Effector memory CD8-positive, alpha-beta T cell (primary cell): ENCODE results near the gene RTTN.
"Not testable (repeated sequence)": the region's sequence is repeated elsewhere in the genome, so short reads cannot be mapped to it uniquely, and the experiment has no call there.

Experiments
- ATAC-seq: fragments of 150-1000 bp; cut with Tn5 transposase; replicated peaks from 2 replicates; pipeline ENCODE4 v1.10.0; 2021; ENCODE audit warnings: mild to moderate bottlenecking, moderate library complexity
- DNase-seq, 3 experiments: peaks; one replicate each; pipeline ENCODE4 v3.0.0; 2021
- H3K27ac Mint-ChIP-seq, 2 donors: one replicate each; pipeline ENCODE4 v1.8.0; 2022; ENCODE audit warnings: mild to moderate bottlenecking in 2 of 2, mixed read lengths in 2 of 2, moderate library complexity in 2 of 2
- H3K27me3 Mint-ChIP-seq, 2 donors: one replicate each; pipeline ENCODE4 v1.8.0; 2022; ENCODE audit warnings: mixed read lengths in 2 of 2
- H3K36me3 Mint-ChIP-seq: one replicate; pipeline ENCODE4 v1.8.0; 2022; ENCODE audit warnings: mild to moderate bottlenecking, moderate library complexity, mixed read lengths; ENCODE audit not compliant: insufficient read depth
- H3K4me1 Mint-ChIP-seq, 2 donors: one replicate each; pipeline ENCODE4 v1.8.0; 2022; ENCODE audit warnings: low read depth in 2 of 2, mixed read lengths in 2 of 2
- H3K4me3 Mint-ChIP-seq, 2 donors: one replicate each; pipeline ENCODE4 v1.8.0; 2022; ENCODE audit warnings: mild to moderate bottlenecking in 2 of 2, mixed read lengths in 2 of 2, moderate library complexity in 2 of 2
- H3K9me3 Mint-ChIP-seq, 2 donors: one replicate each; pipeline ENCODE4 v1.8.0; 2022; ENCODE audit warnings: mixed read lengths in 2 of 2

Gene RTTN

DNA sequence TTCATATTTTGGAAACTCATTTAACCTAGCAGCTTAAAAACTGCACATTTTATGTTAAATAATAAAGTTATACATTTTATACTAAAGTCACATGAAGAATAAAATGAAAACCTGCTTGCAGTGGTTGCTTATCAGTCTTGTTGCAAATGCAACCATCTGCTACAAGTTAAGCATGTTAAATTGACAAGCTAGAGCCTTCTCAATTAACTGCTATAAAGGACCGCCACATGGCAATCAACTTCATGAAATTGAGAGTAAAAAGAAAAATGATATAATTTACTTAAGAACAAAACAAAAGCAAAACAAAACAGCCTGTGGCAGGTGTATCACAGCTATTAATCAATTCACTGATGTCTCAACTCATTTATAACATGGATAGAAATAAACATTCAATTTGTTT lies 78.7 kb downstream of the RTTN start:
- peak overlapping the region in 1 of 2 donors; percentile 47 for H3K27ac Mint-ChIP-seq
- DNase-seq (no peak), ATAC-seq (no peak)
- no peaks in the 10 kb centered on the region for H3K27me3 Mint-ChIP-seq
- H3K4me1 Mint-ChIP-seq = peaks cover 0 to 2% of the 10 kb centered on the region in 2 donors
- no peaks in the 10 kb centered on the region for H3K36me3 Mint-ChIP-seq
- H3K9me3 Mint-ChIP-seq = no peaks in the 10 kb centered on the region
- H3K4me3 Mint-ChIP-seq = no peak overlapping the region

DNA sequence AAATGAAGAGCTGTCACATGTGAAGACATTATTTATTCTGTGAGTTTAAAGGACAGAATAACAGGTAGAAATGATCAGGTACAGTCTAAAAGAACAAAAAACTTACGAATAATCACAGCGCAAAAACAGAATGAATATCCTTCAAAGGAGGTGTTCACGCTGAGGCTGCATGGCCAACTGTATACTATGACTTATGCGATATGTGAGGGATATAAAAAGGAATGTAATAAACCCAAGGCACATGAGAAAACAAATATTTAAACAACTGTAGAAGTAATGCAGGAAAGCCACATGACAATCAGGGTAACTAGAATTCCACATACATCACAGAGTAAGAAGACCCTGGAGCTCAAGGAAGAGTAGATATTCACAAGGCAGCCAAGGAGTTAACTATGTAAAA lies 81.3 kb downstream of the RTTN start:
- no peaks in the 10 kb centered on the region for H3K9me3 Mint-ChIP-seq
- DNase-seq = no peak
- no peak for ATAC-seq
- no peak overlapping the region for H3K27ac Mint-ChIP-seq
- no peaks in the 10 kb centered on the region for H3K4me1 Mint-ChIP-seq
- no peaks in the 10 kb centered on the region for H3K27me3 Mint-ChIP-seq
- H3K4me3 Mint-ChIP-seq = no peak overlapping the region
- H3K36me3 Mint-ChIP-seq = peaks cover 3% of the 10 kb centered on the region

DNA sequence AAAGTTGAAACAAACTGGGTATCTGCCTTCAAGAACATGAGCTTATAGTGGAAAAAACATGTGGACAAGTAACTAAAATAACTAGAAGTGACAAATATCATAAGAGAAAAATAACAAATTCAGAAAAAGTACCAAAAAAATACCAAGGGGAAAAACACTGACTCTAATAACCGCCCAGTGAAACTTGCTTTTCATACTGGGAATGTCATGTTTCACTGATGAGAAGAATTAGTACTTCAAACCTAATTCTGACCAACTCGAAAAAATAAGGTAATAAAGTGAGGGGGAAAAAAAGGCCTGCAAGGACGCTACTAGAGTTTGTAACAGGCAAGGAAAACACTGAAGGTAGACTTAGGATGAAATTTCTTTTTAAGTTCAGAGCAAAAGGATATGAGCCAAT lies 83.6 kb downstream of the RTTN start:
- DNase-seq = no peak
- Mint-ChIP-seq H3K4me1 (no peaks in the 10 kb centered on the region), H3K27ac (no peak overlapping the region), H3K27me3 (no peaks in the 10 kb centered on the region), H3K9me3 (no peaks in the 10 kb centered on the region), H3K36me3 (peaks cover 5% of the 10 kb centered on the region), H3K4me3 (no peak overlapping the region)
- ATAC-seq = no peak

DNA sequence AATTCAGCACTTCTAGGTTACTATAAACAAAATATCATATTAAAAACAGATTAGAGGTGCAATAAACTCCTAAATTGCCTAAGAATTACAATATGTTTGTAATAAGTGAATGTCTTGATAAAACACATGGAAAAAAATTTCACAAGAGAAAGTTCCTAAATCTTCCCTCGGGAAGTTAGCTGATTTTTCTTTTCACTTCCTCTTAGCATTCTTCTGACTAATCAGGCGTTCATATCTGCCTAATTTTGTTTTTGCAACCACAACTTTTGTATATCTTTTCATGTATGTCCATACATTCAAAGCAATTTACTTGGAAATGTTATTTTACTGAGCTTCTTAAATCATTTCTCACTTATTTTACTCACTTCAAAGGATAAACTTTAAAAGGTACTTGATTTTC lies 88.5 kb downstream of the RTTN start:
- H3K4me3 Mint-ChIP-seq = no peak overlapping the region
- H3K27ac Mint-ChIP-seq = no peak overlapping the region
- no peaks in the 10 kb centered on the region for H3K27me3 Mint-ChIP-seq
- H3K36me3 Mint-ChIP-seq = peaks cover 11% of the 10 kb centered on the region
- ATAC-seq (no peak), DNase-seq (no peak)
- no peaks in the 10 kb centered on the region for H3K9me3 Mint-ChIP-seq
- no peaks in the 10 kb centered on the region for H3K4me1 Mint-ChIP-seq

DNA sequence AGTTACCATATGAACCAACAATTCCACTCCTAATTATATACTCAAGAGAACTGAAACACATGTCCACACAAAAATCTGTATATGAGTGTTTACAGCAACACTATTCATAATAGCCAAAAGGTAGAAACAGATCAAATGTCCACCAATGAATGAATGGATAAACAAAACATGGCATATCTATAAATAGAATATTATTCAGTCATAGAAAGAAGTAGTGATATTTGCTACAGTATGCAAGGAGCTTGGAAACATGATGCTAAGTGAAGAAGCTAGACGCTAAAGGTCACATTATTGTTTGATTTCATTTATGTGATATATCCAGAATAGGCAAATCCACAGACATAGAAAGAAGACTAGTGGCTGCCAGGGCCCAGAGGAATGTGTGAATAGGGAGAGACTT lies 92.0 kb downstream of the RTTN start:
- H3K4me3 Mint-ChIP-seq = no peak overlapping the region
- peaks cover 20% of the 10 kb centered on the region for H3K36me3 Mint-ChIP-seq
- H3K27me3 Mint-ChIP-seq = no peaks in the 10 kb centered on the region
- DNase-seq (no peak), ATAC-seq (no peak)
- no peaks in the 10 kb centered on the region for H3K9me3 Mint-ChIP-seq
- H3K4me1 Mint-ChIP-seq = no peaks in the 10 kb centered on the region
- H3K27ac Mint-ChIP-seq = no peak overlapping the region

DNA sequence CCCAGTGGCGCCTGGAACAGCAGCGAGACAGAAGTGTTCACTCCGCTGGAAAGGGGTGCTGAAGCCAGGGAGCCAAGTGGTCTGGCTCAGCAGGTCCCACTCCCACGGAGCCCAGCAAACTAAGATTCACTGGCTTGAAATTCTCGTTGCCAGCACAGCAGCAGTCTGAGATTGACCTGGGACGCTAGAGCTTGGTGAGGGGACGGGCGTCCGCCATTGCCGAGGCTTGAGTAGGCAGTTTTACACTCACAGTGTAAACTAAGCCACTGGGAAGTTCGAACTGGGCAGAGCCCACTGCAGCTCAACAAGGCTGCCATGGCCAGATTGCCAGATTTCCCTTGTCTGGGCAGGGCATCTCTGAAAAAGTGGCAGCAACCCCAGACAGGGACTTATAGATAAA lies 94.8 kb downstream of the RTTN start:
- ATAC-seq (no peak), DNase-seq (no peak)
- H3K9me3 Mint-ChIP-seq = no peaks in the 10 kb centered on the region
- H3K27me3 Mint-ChIP-seq = no peaks in the 10 kb centered on the region
- H3K4me3 Mint-ChIP-seq = no peak overlapping the region
- no peak overlapping the region for H3K27ac Mint-ChIP-seq
- peaks cover 32% of the 10 kb centered on the region for H3K36me3 Mint-ChIP-seq
- H3K4me1 Mint-ChIP-seq = no peaks in the 10 kb centered on the region

DNA sequence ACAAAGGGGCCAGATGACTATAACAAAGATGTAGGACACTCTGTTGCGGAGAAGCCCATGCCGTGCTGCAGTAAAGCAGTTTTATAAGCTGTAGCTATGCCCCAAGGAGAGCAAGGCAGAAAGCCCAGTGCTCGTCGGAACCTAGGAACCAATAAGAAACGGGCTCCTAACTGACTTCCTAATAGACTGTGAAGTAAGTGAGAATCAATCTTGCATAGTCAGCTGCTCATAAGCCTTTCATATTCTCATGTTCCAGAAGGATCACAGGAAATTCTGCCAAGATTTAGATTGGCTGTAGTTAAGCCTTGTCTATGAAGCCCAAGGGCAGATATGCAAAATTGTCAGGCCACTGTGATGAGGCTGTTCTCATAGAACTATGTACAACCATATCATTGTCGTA lies 98.4 kb downstream of the RTTN start:
- ATAC-seq (no peak), DNase-seq (no peak)
- H3K27me3 Mint-ChIP-seq = no peaks in the 10 kb centered on the region
- H3K4me1 Mint-ChIP-seq = no peaks in the 10 kb centered on the region
- H3K36me3 Mint-ChIP-seq = peaks cover 30% of the 10 kb centered on the region
- no peak overlapping the region for H3K27ac Mint-ChIP-seq
- no peak overlapping the region for H3K4me3 Mint-ChIP-seq
- no peaks in the 10 kb centered on the region for H3K9me3 Mint-ChIP-seq

DNA sequence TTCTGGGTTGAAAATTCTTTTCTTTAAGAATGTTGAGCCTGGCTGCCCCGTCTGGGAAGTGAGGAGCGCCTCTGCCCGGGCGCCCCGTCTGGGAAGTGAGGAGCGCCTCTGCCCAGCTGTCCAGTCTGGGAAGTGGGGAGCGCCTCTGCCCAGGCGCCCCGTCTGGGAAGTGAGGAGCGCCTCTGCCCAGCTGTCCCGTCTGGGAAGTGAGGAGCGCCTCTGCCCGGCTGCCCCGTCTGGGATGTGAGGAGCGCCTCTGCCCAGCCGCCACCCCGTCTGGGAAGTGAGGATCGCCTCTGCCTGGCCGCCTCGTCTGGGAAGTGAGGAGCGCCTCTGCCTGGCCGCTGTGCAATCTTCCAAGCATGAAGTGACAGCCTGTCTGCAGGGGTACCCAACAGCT lies 102.6 kb downstream of the RTTN start:
- H3K36me3 Mint-ChIP-seq = peaks cover 10% of the 10 kb centered on the region
- not testable (repeated sequence) for H3K4me1 Mint-ChIP-seq, ATAC-seq, H3K27ac Mint-ChIP-seq, DNase-seq, H3K27me3 Mint-ChIP-seq, H3K9me3 Mint-ChIP-seq, H3K4me3 Mint-ChIP-seq

DNA sequence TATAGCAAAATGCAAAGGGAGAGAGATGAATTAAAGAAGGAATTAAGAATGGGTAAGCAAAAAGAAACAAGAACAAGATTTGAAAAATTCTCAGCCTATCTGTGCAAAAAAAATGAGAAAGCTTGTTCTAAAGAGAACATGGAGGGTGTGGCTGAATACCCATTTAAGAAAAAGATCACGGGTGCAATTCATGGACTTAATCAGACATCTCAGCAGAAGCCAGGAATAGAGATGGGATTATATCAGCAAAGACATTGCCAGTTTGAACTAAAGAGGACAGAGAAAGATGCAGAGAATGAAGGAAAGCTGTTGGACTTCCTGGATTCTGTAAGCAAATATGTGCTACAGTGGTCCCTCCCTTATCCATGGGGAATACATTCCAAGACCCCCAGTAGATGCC lies 115.6 kb downstream of the RTTN start:
- Mint-ChIP-seq H3K4me3 (no peak overlapping the region), H3K36me3 (no peaks in the 10 kb centered on the region), H3K4me1 (no peaks in the 10 kb centered on the region), H3K27ac (peak overlapping the region; percentile 0 to 62), H3K27me3 (no peaks in the 10 kb centered on the region), H3K9me3 (no peaks in the 10 kb centered on the region)
- no peak for ATAC-seq
- DNase-seq = no peak

DNA sequence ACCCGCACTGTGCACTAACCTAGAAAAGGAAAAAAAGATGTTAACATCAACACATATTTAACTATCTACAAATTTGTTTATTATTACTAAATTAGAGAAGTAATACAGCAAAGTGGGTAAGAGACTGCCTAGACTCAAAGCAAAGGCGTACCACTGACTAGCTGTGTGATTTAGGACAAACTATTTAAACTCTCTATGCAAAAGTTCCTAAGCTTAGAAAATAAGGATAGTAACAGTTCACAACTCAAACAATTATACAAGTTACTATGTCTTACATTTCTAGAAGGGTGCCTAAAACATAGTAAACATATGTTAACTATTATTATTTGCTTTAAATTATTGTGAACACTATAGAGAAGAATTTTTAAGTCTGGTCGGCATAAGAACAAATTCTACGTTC lies 119.4 kb downstream of the RTTN start:
- H3K4me3 Mint-ChIP-seq = no peak overlapping the region
- DNase-seq = no peak
- no peak overlapping the region for H3K27ac Mint-ChIP-seq
- no peak for ATAC-seq
- H3K36me3 Mint-ChIP-seq = peaks cover 4% of the 10 kb centered on the region
- H3K27me3 Mint-ChIP-seq = no peaks in the 10 kb centered on the region
- no peaks in the 10 kb centered on the region for H3K4me1 Mint-ChIP-seq
- H3K9me3 Mint-ChIP-seq = no peaks in the 10 kb centered on the region

DNA sequence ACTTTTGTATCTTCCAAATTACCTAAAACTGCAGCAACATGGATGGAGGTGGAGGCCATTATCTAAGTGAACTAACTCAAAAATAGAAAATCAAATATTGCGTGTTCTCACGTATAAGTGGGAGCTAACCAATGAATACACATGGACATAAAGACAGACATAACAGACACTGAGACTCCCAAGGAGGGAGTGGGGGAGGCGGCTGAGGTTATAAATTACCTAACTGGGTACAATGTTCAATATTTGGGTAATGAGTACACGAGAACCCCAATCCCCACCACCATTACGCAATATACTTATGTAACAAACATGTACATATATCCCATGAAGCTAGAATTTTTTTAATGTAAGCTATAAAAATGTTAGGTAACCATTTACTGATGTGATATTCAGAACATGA lies 119.8 kb downstream of the RTTN start:
- no peak overlapping the region for H3K27ac Mint-ChIP-seq
- H3K36me3 Mint-ChIP-seq = peaks cover 4% of the 10 kb centered on the region
- no peak overlapping the region for H3K4me3 Mint-ChIP-seq
- ATAC-seq = no peak
- no peaks in the 10 kb centered on the region for H3K9me3 Mint-ChIP-seq
- no peaks in the 10 kb centered on the region for H3K4me1 Mint-ChIP-seq
- no peak for DNase-seq
- H3K27me3 Mint-ChIP-seq = no peaks in the 10 kb centered on the region

DNA sequence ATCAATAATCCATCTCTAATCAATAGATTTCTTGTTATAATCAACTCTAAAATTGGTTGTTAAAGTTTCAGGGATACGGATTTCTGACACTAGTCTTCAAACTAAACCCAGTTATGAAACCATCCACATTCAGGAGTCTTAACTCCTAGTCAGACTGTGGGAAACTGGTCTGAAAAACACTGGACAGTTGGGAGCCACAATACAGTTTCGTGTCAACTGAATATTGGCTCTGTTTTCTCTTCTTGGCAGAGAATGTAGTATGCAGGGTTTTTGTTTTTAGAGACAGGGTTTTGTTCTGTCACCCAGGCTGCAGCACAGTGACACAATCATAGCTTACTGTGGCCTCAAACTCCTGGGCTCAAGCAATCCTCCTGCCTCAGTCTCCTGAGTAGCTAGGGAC lies 123.1 kb downstream of the RTTN start:
- no peak for ATAC-seq
- no peaks in the 10 kb centered on the region for H3K4me1 Mint-ChIP-seq
- peaks cover 4% of the 10 kb centered on the region for H3K36me3 Mint-ChIP-seq
- no peak for DNase-seq
- H3K27ac Mint-ChIP-seq = no peak overlapping the region
- H3K4me3 Mint-ChIP-seq = no peak overlapping the region
- H3K27me3 Mint-ChIP-seq = no peaks in the 10 kb centered on the region
- no peaks in the 10 kb centered on the region for H3K9me3 Mint-ChIP-seq

DNA sequence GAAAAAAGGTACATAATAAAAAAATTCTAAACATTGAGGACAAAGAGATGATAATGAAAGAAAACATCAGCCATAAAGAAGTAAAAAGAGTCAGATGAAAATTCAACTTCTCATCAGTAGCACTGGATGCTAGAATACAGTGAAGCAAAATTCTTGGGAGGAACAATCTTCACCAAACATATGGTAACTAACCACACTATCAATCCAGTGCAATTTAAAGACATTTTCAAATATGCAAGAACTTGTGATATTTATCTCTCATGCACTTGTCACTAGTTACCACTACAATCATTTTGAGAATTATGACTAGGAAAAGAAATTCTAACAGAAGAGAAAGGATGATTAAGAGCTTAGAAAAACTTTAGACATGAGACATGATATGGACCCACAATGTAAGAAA lies 127.4 kb downstream of the RTTN start:
- H3K27ac Mint-ChIP-seq = no peak overlapping the region
- H3K27me3 Mint-ChIP-seq = no peaks in the 10 kb centered on the region
- no peaks in the 10 kb centered on the region for H3K9me3 Mint-ChIP-seq
- no peak overlapping the region for H3K4me3 Mint-ChIP-seq
- no peaks in the 10 kb centered on the region for H3K4me1 Mint-ChIP-seq
- peaks cover 15% of the 10 kb centered on the region for H3K36me3 Mint-ChIP-seq
- DNase-seq (no peak), ATAC-seq (no peak)

DNA sequence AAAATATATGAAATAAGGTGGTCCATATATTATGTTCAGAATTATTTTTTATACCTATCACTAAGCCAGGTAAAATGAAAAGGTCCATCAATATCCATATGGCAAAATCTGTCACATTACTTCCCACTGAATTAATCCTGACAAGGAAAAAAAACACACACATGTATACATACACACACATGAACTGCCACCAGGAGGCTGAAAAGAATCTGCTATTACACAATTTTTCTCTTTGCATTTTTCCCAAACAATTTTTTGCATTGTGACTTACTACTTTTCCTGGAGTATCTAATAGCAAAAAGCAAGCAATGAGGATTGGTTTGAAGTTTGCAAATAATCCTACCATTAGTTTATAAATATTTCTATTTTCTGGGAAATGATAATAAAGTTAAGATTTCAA lies 129.6 kb downstream of the RTTN start:
- H3K27me3 Mint-ChIP-seq = no peaks in the 10 kb centered on the region
- H3K9me3 Mint-ChIP-seq = no peaks in the 10 kb centered on the region
- H3K4me3 Mint-ChIP-seq = no peak overlapping the region
- H3K4me1 Mint-ChIP-seq = no peaks in the 10 kb centered on the region
- ATAC-seq = no peak
- peaks cover 10% of the 10 kb centered on the region for H3K36me3 Mint-ChIP-seq
- DNase-seq = no peak
- no peak overlapping the region for H3K27ac Mint-ChIP-seq

DNA sequence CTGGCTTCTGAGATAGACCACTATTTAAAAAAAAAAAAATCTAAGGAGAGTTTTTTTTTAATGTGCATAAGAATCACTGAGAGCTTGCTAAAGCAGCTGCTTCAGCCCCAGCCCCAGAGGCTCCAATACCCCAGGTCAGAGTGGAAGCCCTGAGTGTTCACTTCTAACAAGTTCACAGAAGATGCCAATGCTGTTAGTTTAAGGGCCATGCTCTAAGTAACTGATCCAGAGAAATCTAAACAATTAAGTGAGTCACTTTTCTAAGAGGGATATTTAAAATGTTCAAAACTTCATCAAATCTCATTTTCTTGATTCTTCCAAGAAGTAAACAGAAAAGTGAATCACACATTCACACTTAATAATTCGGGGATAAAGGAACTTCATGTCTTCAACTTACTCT lies 131.4 kb downstream of the RTTN start:
- Mint-ChIP-seq H3K9me3 (no peaks in the 10 kb centered on the region), H3K4me3 (no peak overlapping the region), H3K36me3 (peaks cover 10% of the 10 kb centered on the region), H3K27ac (no peak overlapping the region), H3K4me1 (no peaks in the 10 kb centered on the region), H3K27me3 (no peaks in the 10 kb centered on the region)
- ATAC-seq (no peak), DNase-seq (no peak)
